Measurements from ENCODE around the gene CTSS. TPM values are rescaled to one million over a fixed set of nuclear protein-coding genes. Genes with fewer than 3 reads are reported as not detected.

Gene CTSS
- total RNA-seq, 1 donor from 2014 or later: 12.2 TPM

- Histone ChIP-seq H3K36me3 (ENCODE audit: control insufficient read depth, insufficient read depth, low read length) (no peaks in the 10 kb centered on the region), H3K27me3 (ENCODE audit: control insufficient read depth, insufficient read depth, low read length) (no peaks in the 10 kb centered on the region), H3K4me3 (ENCODE audit: low read depth, low read length) (peak overlapping the region; percentile 81)
- DNase-seq (ENCODE audit: low read depth): no peak
- TF ChIP-seq CTCF (IDR thresholded peaks at IDR 0.05; ENCODE audit: insufficient read depth, low read length, poor library complexity, severe bottlenecking): no peak
Observed at GRCh38 chr1:150696590-150696989, 69.0 kb downstream of the CTSS start.

- Histone ChIP-seq H3K36me3 (ENCODE audit: control insufficient read depth, insufficient read depth, low read length) (no peaks in the 10 kb centered on the region), H3K27me3 (ENCODE audit: control insufficient read depth, insufficient read depth, low read length) (no peaks in the 10 kb centered on the region), H3K4me3 (ENCODE audit: low read depth, low read length) (peak overlapping the region; percentile 81)
- DNase-seq (ENCODE audit: low read depth): no peak
- no peak for TF ChIP-seq CTCF (IDR thresholded peaks at IDR 0.05; ENCODE audit: insufficient read depth, low read length, poor library complexity, severe bottlenecking)
Observed at GRCh38 chr1:150696162-150696561, 69.4 kb downstream of the CTSS start.

GRCh38 chr1:150695561-150695960 lies 70.0 kb downstream of the CTSS start:
- H3K27me3 ChIP-seq (ENCODE audit: control insufficient read depth, insufficient read depth, low read length): no peaks in the 10 kb centered on the region
- H3K4me3 ChIP-seq (ENCODE audit: low read depth, low read length): no peak overlapping the region
- no peak for DNase-seq (ENCODE audit: low read depth)

GRCh38 chr1:150692720-150693119 lies 72.9 kb downstream of the CTSS start:
- no peak overlapping the region for H3K4me3 ChIP-seq (ENCODE audit: low read depth, low read length)
- DNase-seq (ENCODE audit: low read depth): no peak
- H3K36me3 ChIP-seq (ENCODE audit: control insufficient read depth, insufficient read depth, low read length): no peaks in the 10 kb centered on the region
- H3K27me3 ChIP-seq (ENCODE audit: control insufficient read depth, insufficient read depth, low read length): no peaks in the 10 kb centered on the region
- TF ChIP-seq CTCF (IDR thresholded peaks at IDR 0.05; ENCODE audit: insufficient read depth, low read length, poor library complexity, severe bottlenecking): no peak

More at GRCh38 chr1:150695561-150695960, 70.0 kb downstream of the CTSS start:
- no peaks in the 10 kb centered on the region for H3K36me3 ChIP-seq (ENCODE audit: control insufficient read depth, insufficient read depth, low read length)
- TF ChIP-seq CTCF (IDR thresholded peaks at IDR 0.05; ENCODE audit: insufficient read depth, low read length, poor library complexity, severe bottlenecking): no peak

- H3K4me3 ChIP-seq (ENCODE audit: low read depth, low read length): no peak overlapping the region
- DNase-seq (ENCODE audit: low read depth): no peak
- TF ChIP-seq CTCF (IDR thresholded peaks at IDR 0.05; ENCODE audit: insufficient read depth, low read length, poor library complexity, severe bottlenecking): no peak
- H3K36me3 ChIP-seq (ENCODE audit: control insufficient read depth, insufficient read depth, low read length): no peaks in the 10 kb centered on the region
- H3K27me3 ChIP-seq (ENCODE audit: control insufficient read depth, insufficient read depth, low read length): no peaks in the 10 kb centered on the region
Observed at GRCh38 chr1:150688763-150689162, 76.8 kb downstream of the CTSS start.

- no peak overlapping the region for H3K4me3 ChIP-seq (ENCODE audit: low read depth, low read length)
- no peaks in the 10 kb centered on the region for H3K36me3 ChIP-seq (ENCODE audit: control insufficient read depth, insufficient read depth, low read length)
- TF ChIP-seq CTCF (IDR thresholded peaks at IDR 0.05; ENCODE audit: insufficient read depth, low read length, poor library complexity, severe bottlenecking): no peak
- DNase-seq (ENCODE audit: low read depth): no peak
- H3K27me3 ChIP-seq (ENCODE audit: control insufficient read depth, insufficient read depth, low read length): no peaks in the 10 kb centered on the region
Observed at GRCh38 chr1:150686275-150686674, 79.3 kb downstream of the CTSS start.

Measured in kidney epithelial cell (primary cell).